H9 (cell line): ENCODE results near the gene LIX1. TPM values are rescaled to one million over a fixed set of nuclear protein-coding genes. Genes with fewer than 3 reads are reported as not detected.

Source experiments
- DNase-seq: peaks from one replicate; pipeline ENCODE4 v3.0.0-alpha.2; 2017
- H2AFZ ChIP-seq: one replicate; pipeline ENCODE4 v1.6.1; 2013; ENCODE audit warnings: mild to moderate bottlenecking, low read length, control low read depth, moderate library complexity
- H2AK5ac ChIP-seq: 2 replicates; pipeline ENCODE4 v1.6.1; 2013; ENCODE audit warnings: low read length, control low read depth, mixed read lengths; ENCODE audit not compliant: insufficient read length
- H2BK120ac ChIP-seq: one replicate; pipeline ENCODE4 v1.6.1; 2013; ENCODE audit warnings: low read depth, mild to moderate bottlenecking, low read length, control low read depth, inconsistent platforms; ENCODE audit not compliant: poor library complexity, severe bottlenecking
- H2BK12ac ChIP-seq: 2 replicates; pipeline ENCODE4 v1.6.1; 2013; ENCODE audit warnings: low read length, control low read depth, mixed read lengths, low read depth; ENCODE audit not compliant: insufficient read length
- H2BK15ac ChIP-seq: 2 replicates; pipeline ENCODE4 v1.6.1; 2013; ENCODE audit warnings: low read depth, low read length, control low read depth
- H2BK20ac ChIP-seq: one replicate; pipeline ENCODE4 v1.6.1; 2013; ENCODE audit warnings: low read depth, mild to moderate bottlenecking, low read length, control low read depth, inconsistent platforms; ENCODE audit not compliant: poor library complexity, severe bottlenecking
- H2BK5ac ChIP-seq: 2 replicates; pipeline ENCODE4 v1.6.1; 2013; ENCODE audit warnings: low read length, control low read depth, mixed read lengths; ENCODE audit not compliant: insufficient read length
- H3K14ac ChIP-seq: 2 replicates; pipeline ENCODE4 v1.6.1; 2013; ENCODE audit warnings: low read length, control low read depth; ENCODE audit not compliant: insufficient read depth
- H3K18ac ChIP-seq: 2 replicates; pipeline ENCODE4 v1.6.1; 2013; ENCODE audit warnings: low read depth, mild to moderate bottlenecking, mixed read lengths, low read length, control low read depth; ENCODE audit not compliant: insufficient read length
- H3K23ac ChIP-seq: 2 replicates; pipeline ENCODE4 v1.6.1; 2013; ENCODE audit warnings: low read length, control low read depth, mixed read lengths, low read depth; ENCODE audit not compliant: insufficient read length
- H3K23me2 ChIP-seq: 2 replicates; pipeline ENCODE4 v1.6.1; 2013; ENCODE audit warnings: low read depth, mild to moderate bottlenecking, mixed read lengths, low read length, control low read depth; ENCODE audit not compliant: insufficient read length, poor library complexity, severe bottlenecking
- H3K27ac ChIP-seq: 2 replicates; pipeline ENCODE4 v1.5.1; 2013; ENCODE audit warnings: low read length, control low read depth, mixed read lengths, low read depth; ENCODE audit not compliant: insufficient read length
- H3K27me3 ChIP-seq: 2 replicates; pipeline ENCODE4 v1.6.1; 2013; ENCODE audit warnings: low read length, control low read depth, inconsistent platforms; ENCODE audit not compliant: insufficient read depth
- H3K4ac ChIP-seq: 2 replicates; pipeline ENCODE4 v1.6.1; 2013; ENCODE audit warnings: low read depth, mild to moderate bottlenecking, control low read depth, inconsistent platforms, low read length, moderate library complexity
- H3K4me1 ChIP-seq: 2 replicates; pipeline ENCODE4 v1.6.1; 2013; ENCODE audit warnings: low read length, control low read depth, inconsistent platforms; ENCODE audit not compliant: insufficient read depth
- H3K4me2 ChIP-seq: 2 replicates; pipeline ENCODE4 v1.6.1; 2013; ENCODE audit warnings: low read length, control low read depth, mixed read lengths; ENCODE audit not compliant: insufficient read length, insufficient read depth
- H3K56ac ChIP-seq: 2 replicates; pipeline ENCODE4 v1.6.1; 2013; ENCODE audit warnings: low read depth, mild to moderate bottlenecking, mixed read lengths, low read length, control low read depth; ENCODE audit not compliant: insufficient read length
- H3K79me1 ChIP-seq: 2 replicates; pipeline ENCODE4 v1.6.1; 2013; ENCODE audit warnings: low read depth, mild to moderate bottlenecking, moderate library complexity, low read length, control low read depth, inconsistent platforms; ENCODE audit not compliant: insufficient read depth, poor library complexity, severe bottlenecking
- H3K79me2 ChIP-seq: 2 replicates; pipeline ENCODE4 v1.6.1; 2013; ENCODE audit warnings: low read length, control low read depth, inconsistent platforms; ENCODE audit not compliant: insufficient read depth
- H3K9ac ChIP-seq: 2 replicates; pipeline ENCODE4 v1.6.1; 2013; ENCODE audit warnings: low read length, control low read depth, mixed read lengths; ENCODE audit not compliant: insufficient read length; ENCODE audit errors: extremely low read depth
- H3K9me3 ChIP-seq: one replicate; pipeline ENCODE4 v1.6.1; 2013; ENCODE audit warnings: low read depth, low read length, inconsistent platforms; ENCODE audit not compliant: control insufficient read depth
- H3T11ph ChIP-seq: one replicate; pipeline ENCODE4 v1.6.1; 2013; ENCODE audit warnings: mild to moderate bottlenecking, low read length, control low read depth, inconsistent platforms
- H4K20me1 ChIP-seq: one replicate; pipeline ENCODE4 v1.6.1; 2013; ENCODE audit not compliant: control insufficient read depth, insufficient read length, insufficient read depth
- H4K5ac ChIP-seq: 2 replicates; pipeline ENCODE4 v1.6.1; 2013; ENCODE audit warnings: low read depth, mild to moderate bottlenecking, mixed read lengths, low read length, control low read depth; ENCODE audit not compliant: insufficient read length
- H4K8ac ChIP-seq: replicated peaks from 2 replicates; pipeline ENCODE4 v1.6.1; 2013; ENCODE audit warnings: low read length, control low read depth, mixed read lengths, low read depth; ENCODE audit not compliant: insufficient read length
- H4K91ac ChIP-seq: 2 replicates; pipeline ENCODE4 v1.6.1; 2013; ENCODE audit warnings: low read depth, mild to moderate bottlenecking, moderate library complexity, mixed read lengths, low read length, control low read depth; ENCODE audit not compliant: insufficient read length
- H3K27ac Mint-ChIP-seq, 3 experiments: 2 replicates in 2 of 3; 3 replicates in 1 of 3; pipeline ENCODE4 v1.8.0; 2020 to 2021; ENCODE audit warnings: mixed read lengths in 3 of 3, mild to moderate bottlenecking in 1 of 3, moderate library complexity in 1 of 3
- H3K27me3 Mint-ChIP-seq: 2 replicates; pipeline ENCODE4 v1.8.0; 2021; ENCODE audit warnings: low read depth, mild to moderate bottlenecking, moderate library complexity, mixed read lengths
- H3K36me3 Mint-ChIP-seq, 3 experiments: 2 replicates in 2 of 3; 3 replicates in 1 of 3; pipeline ENCODE4 v1.8.0; 2020 to 2021; ENCODE audit warnings: low read depth in 3 of 3, mixed read lengths in 3 of 3; ENCODE audit not compliant: insufficient read depth in 1 of 3
- H3K4me1 Mint-ChIP-seq, 2 experiments: 2 replicates each; pipeline ENCODE4 v1.8.0; 2020; ENCODE audit warnings: mixed read lengths in 2 of 2
- H3K4me3 Mint-ChIP-seq, 2 experiments: 2 replicates in 1 of 2; 3 replicates in 1 of 2; pipeline ENCODE4 v1.8.0; 2020 to 2021; ENCODE audit warnings: mild to moderate bottlenecking in 2 of 2, mixed read lengths in 2 of 2, moderate library complexity in 1 of 2
- H3K9me3 Mint-ChIP-seq, 2 experiments: 2 replicates in 1 of 2; 3 replicates in 1 of 2; pipeline ENCODE4 v1.8.0; 2020; ENCODE audit warnings: mild to moderate bottlenecking in 2 of 2, mixed read lengths in 2 of 2, moderate library complexity in 1 of 2
- WGBS: extraction: QIAGEN DNeasy Blood & Tissue Kit; methylation state at CpG from one replicate; pipeline ENCODE4 v1.1.7; 2013; ENCODE audit warnings: missing lambda C conversion rate, low lambda C conversion rate, mixed read lengths; ENCODE audit not compliant: insufficient read length; ENCODE audit errors: extremely low coverage; 5-methylcytosine and 5-hydroxymethylcytosine counted together
- total RNA-seq: library from RNA; stranded (reverse); gene quantifications from 2 replicates; pipeline ENCODE4 v1.2.1, GENCODE V29; 2021
- TF ChIP-seq, protein P1 (sequence below): fragments of 200-600 bp; sonication (generic); conservative IDR thresholded peaks from 3 replicates; pipeline ENCODE4 v1.8.0; 2021; ENCODE audit warnings: antibody characterized with exemption, mild to moderate bottlenecking

Gene LIX1
- total RNA-seq, 1 experiment from 2014 or later, result 0.13 TPM

- no peak for DNase-seq
- Histone ChIP-seq H2BK5ac (no peak overlapping the region), H3K9me3 (no peaks in the 10 kb centered on the region), H2BK20ac (no peak overlapping the region), H3K4me2 (no peak overlapping the region), H3K23me2 (no peaks in the 10 kb centered on the region), H4K91ac (no peak overlapping the region), H3K14ac (no peak overlapping the region), H2AFZ (no peak overlapping the region), H3K27ac (no peak overlapping the region), H2BK120ac (no peak overlapping the region), H3K18ac (no peak overlapping the region), H2BK12ac (no peak overlapping the region), H3K56ac (no peak overlapping the region), H3T11ph (no peak overlapping the region), H3K23ac (no peak overlapping the region), H3K9ac (no peak overlapping the region), H3K79me2 (no peaks in the 10 kb centered on the region), H4K20me1 (no peaks in the 10 kb centered on the region), H3K79me1 (no peaks in the 10 kb centered on the region), H3K4ac (no peak overlapping the region), H4K5ac (no peak overlapping the region), H2BK15ac (no peak overlapping the region), H3K4me1 (no peaks in the 10 kb centered on the region), H4K8ac (no peak overlapping the region), H2AK5ac (no peak overlapping the region), H3K27me3 (no peaks in the 10 kb centered on the region)
- peaks cover 10 to 20% of the 10 kb centered on the region in 2 experiments for H3K4me1 Mint-ChIP-seq
- no peaks in the 10 kb centered on the region for H3K27me3 Mint-ChIP-seq
- no peak overlapping the region for H3K27ac Mint-ChIP-seq
- no peaks in the 10 kb centered on the region for H3K36me3 Mint-ChIP-seq
- H3K9me3 Mint-ChIP-seq, result no peaks in the 10 kb centered on the region
- no peak overlapping the region for H3K4me3 Mint-ChIP-seq
- WGBS, result no CpG with 5 or more reads among the region's 7 CpGs
- TF ChIP-seq, protein P1, sequence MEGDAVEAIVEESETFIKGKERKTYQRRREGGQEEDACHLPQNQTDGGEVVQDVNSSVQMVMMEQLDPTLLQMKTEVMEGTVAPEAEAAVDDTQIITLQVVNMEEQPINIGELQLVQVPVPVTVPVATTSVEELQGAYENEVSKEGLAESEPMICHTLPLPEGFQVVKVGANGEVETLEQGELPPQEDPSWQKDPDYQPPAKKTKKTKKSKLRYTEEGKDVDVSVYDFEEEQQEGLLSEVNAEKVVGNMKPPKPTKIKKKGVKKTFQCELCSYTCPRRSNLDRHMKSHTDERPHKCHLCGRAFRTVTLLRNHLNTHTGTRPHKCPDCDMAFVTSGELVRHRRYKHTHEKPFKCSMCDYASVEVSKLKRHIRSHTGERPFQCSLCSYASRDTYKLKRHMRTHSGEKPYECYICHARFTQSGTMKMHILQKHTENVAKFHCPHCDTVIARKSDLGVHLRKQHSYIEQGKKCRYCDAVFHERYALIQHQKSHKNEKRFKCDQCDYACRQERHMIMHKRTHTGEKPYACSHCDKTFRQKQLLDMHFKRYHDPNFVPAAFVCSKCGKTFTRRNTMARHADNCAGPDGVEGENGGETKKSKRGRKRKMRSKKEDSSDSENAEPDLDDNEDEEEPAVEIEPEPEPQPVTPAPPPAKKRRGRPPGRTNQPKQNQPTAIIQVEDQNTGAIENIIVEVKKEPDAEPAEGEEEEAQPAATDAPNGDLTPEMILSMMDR, result no peak
These were observed 35.1 kb downstream of the LIX1 start for GRCh38 chr5:97107318-97107717.
